GM19438 (cell line): ENCODE data around the gene F13B.
"Not testable (repeated sequence)": the region's sequence is repeated elsewhere in the genome, so short reads cannot be mapped to it uniquely, and the experiment has no call there.

Experiments
- ATAC-seq: cut with Tn5 transposase; IDR thresholded peaks from one replicate; pipeline ENCODE4 v1.9.1; 2021; ENCODE audit warnings: low read depth; ENCODE audit not compliant: unreplicated experiment

Gene F13B

DNA sequence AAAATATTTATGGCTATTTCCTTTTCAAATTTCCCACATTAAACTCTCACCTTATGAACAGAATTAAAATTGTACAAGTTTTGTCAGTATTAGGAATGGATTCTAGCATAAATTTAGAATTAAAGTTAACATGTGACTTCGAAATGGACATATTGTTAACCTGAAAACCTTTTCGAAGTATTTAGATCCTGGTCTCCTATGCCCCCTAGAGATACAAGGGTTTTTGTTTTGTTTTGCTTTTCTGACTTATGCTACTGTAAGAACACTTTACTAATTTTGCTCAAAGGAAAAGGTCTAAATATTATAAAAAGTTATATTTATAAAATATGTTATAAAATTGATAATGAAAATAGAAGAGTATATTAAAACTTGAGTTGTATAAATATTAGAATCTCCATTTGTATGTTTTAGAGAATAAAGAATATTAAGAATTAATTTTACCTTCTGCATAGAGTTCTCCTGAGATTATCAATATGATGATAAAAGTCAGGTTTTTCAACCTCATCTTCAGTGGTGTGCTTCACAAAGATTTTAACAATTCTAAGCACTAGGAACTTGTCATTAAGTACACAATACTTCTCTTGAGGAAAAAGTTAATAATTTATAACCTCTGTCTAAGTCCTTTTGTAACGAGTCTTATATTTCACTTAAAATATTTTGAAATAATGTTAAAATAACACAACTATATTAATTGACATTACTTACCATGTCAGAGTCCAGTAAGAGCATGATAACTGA lies at the start of gene F13B:
Gene F13B (minus strand): TSS at position 542 of the 738 bp plus-strand sequence. CDS start 37 bp downstream, at position 505.
- ATAC-seq: no peak

- ATAC-seq: no peak
Measured at GRCh38 chr1:197116156-197116555, 49.1 kb upstream of the F13B start.

GRCh38 chr1:197106869-197107268 lies 39.8 kb upstream of the F13B start:
- ATAC-seq: no peak

DNA sequence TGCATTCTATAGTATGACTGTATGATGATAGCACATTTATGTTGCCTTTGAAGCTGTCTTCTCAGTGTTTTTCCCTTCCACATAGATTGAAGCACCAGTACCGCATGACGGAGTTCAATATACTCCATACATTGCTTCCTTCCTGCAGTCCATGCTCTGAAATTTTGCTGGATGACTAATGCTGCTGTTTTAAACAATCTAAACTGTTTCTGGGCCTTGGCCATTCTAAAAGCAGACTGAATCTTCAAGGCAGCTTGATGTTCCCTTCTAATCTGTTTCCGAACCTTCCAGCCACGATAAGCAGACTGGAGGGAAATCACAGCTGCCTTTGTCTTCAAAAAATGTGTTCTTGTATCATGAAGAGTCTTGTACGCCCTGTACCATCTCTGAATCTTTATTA lies 36.2 kb upstream of the F13B start:
- no peak for ATAC-seq

- no peak for ATAC-seq
Measured at GRCh38 chr1:197101978-197102377, 34.9 kb upstream of the F13B start.

DNA sequence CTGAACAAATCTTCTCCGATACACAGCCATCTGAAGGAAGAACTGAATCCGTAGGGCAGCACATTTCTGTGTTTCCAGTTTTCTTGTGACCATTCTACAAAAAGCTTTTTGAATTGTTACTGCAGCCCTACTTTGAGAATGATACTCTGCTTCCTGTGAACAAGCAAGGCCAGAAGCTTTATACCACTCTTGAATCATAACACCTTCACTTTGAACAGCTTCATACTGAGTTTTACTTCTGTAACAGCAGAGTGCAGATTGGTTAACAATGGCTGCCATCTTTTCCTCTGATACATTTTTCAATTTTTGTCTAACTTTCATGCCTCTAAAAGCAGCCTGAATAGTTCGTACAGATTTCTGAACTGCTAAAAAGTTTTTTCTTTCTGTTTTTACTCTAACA lies 33.6 kb upstream of the F13B start:
- ATAC-seq: no peak

- ATAC-seq: no peak
Measured at GRCh38 chr1:197099444-197099843, 32.4 kb upstream of the F13B start.

GRCh38 chr1:197096971-197097370 lies 29.9 kb upstream of the F13B start:
- not testable (repeated sequence) for ATAC-seq

GRCh38 chr1:197096137-197096536 lies 29.1 kb upstream of the F13B start:
- ATAC-seq: no peak

- ATAC-seq: no peak
Measured at GRCh38 chr1:197093226-197093885, 26.3 kb upstream of the F13B start.

DNA sequence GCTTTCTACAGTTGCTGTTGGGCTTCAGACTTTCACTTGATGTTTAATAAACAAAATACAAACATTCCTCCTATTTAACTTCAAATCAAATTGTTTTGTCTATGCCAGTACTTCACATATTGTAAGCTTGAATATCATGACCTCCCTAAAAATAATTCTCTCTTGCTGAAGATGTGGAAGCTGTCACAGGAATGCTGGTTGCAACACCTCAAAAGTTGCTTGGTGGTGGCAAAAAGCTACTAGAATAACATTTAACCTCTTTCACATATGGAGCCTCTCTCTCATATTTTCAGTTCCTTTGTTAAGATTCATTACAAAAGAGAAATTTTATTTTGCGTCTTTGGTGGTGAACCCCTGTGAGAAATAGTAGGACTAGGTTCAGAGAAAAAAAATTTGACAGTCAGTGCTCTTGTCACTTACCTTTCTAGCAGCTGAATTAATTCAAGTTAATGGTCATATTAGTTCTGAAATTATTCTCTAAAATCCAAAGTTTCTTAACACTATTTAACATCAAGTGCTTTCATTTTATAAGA lies 25.5 kb upstream of the F13B start:
- ATAC-seq: no peak

GRCh38 chr1:197083474-197083873 lies 16.4 kb upstream of the F13B start:
- ATAC-seq: no peak

GRCh38 chr1:197081117-197081753 lies 14.2 kb upstream of the F13B start:
- no peak for ATAC-seq

DNA sequence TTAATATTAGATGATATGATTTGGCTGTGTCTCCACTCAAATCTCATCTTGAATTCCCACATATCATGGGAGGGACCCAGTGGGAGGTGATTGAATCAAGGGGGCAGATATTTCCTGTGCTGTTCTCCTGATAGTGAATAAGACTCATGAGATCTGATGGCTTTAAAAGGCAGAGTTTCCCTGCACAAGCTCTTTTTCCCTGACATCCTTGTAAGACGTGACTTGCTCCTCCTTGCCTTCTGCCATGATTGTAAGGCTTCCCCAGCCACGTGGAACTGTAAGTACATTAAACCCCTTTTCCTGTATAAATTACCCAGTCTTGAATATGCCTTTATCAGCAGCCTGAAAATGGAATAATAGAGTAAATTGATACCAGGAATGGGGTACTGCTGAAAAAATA lies 13.3 kb upstream of the F13B start:
- no peak for ATAC-seq

- ATAC-seq: no peak
Measured at GRCh38 chr1:197076585-197076984, 9.5 kb upstream of the F13B start.

GRCh38 chr1:197073978-197074377 lies 6.9 kb upstream of the F13B start:
- no peak for ATAC-seq

DNA sequence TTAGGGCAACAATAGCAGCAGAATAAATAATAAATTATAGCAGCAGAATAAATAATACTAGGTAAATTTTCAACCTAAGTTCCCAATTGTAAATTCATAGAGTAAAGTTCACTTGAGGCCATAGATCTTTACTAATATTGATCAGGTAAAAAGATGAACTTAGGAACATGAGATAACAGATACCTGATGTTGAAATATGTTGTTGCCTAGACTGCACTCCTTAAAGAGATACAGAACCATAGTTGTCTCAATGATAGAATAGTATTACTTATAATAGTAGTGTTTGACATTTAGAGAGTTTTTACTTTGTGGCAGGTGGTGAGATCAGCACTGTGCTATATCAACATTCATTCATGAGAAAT lies 378 bp upstream of the F13B start:
- no peak for ATAC-seq

- ATAC-seq: no peak
Measured at GRCh38 chr1:197066277-197066676, 783 bp downstream of the F13B start.

DNA sequence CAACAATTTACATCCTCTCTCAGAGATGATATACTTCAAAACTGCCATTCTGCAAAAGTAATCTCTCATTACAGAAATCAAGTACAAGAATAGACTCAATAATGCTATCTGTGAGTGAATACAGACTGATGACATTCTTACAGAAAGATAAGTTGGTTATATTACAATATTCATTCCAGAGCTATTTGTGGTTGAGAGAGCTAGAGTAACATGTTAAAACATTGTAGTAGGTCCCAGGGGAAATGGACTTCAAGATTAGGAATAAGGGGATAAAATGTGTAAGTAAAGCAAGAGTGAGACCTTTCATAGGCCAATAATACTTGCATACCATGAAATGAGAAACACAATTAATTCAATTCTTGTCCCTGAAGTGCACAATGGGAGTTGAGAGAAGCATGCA lies 1.5 kb downstream of the F13B start:
- no peak for ATAC-seq

GRCh38 chr1:197063212-197063611 lies 3.8 kb downstream of the F13B start:
- ATAC-seq: no peak

DNA sequence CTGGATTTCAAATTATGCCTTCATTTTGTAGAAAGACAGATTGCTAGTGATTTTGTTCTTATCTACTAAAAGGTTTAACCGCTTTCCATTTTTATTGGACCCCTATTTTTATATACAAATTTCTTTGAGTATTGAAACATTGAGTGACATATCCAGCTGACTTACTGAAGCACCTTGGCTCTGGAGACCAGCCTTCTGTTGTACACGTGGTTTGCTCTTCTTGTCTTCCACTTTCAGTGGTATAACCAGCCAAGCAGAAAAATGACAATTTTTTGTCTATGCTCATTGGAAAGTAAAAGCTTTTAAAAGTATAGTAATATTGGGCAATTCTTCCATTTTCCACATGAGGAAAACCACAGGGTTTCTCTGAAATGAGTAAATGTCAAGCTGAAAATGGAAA lies 4.4 kb downstream of the F13B start:
- ATAC-seq: peak; percentile 90

GRCh38 chr1:197049100-197049499 lies 18.0 kb downstream of the F13B start:
- ATAC-seq: no peak
